ENCODE data around the gene C19orf33. TPM values are rescaled to one million over a fixed set of nuclear protein-coding genes. Genes with fewer than 3 reads are reported as not detected.
"Not testable (repeated sequence)": the region's sequence is repeated elsewhere in the genome, so short reads cannot be mapped to it uniquely, and the experiment has no call there.

The C19orf33 gene
- total RNA-seq, 2 donors from 2014 or later: 0.87 TPM; not detected in 1

DNA sequence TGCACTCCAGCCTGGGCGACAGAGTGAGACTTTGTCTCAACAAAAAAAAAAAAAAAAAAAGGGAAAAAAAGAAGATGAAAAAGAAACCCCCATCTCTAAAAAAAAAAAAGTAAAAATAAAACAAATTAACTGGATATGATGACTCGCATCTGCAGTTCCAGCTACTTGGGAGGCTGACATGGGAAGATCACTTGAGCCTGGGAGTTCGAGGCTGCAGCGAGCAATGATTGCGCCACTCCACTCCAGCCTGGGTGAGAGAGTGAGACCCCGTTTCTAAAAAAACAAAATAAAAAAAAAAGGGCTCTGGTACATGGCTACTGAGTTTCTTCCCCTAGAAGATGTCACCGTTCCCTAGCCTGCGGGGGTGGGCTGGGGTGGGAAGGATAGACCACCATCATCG is 29.2 kb downstream of the C19orf33 start:
- H3K4me3 Mint-ChIP-seq: no peak overlapping the region
- H3K9me3 Mint-ChIP-seq: no peaks in the 10 kb centered on the region
- H3K27ac Mint-ChIP-seq: no peak overlapping the region
- H3K27me3 Mint-ChIP-seq: no peaks in the 10 kb centered on the region
- H3K36me3 Mint-ChIP-seq (ENCODE audit: low read depth): peaks cover 15% of the 10 kb centered on the region
- ATAC-seq (replicated peaks): no peak
- H3K4me1 Mint-ChIP-seq: no peaks in the 10 kb centered on the region

DNA sequence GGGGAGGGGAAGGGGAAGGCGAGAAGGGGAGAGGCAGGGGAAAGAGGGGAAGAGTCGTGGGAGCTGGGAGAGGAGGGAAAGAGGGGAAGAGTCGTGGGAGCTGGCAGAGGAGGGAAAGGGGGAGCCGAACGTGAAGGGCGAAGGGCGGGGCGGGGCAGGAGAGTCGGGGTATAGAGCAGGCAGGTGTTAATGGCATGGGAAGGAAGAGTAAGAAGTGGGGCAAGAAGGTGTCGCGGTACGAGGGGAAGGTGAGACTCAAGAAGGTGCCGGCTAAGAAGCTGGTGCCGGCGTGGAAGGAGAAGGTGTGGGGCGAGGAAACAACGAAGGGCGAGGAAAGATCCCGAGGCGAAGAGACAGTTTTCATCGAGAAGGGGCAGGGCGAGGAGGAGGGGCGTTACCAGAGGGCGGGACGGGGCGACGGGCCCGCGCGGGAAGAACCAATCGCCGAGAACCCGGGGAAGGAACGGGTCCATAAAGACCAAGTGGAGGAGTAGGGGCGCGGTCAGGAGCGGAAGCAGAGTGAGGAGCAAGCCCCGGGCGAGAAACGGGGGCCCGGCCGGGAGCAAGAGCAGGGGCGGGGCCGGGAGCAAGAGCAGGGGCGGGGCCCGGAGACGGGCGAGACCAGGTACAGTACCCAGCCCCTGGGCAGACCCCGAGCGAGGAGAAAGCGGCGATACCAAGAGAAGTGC is 32.0 kb downstream of the C19orf33 start:
- Mint-ChIP-seq H3K36me3 (ENCODE audit: low read depth) (peaks cover 4% of the 10 kb centered on the region), H3K4me1 (no peaks in the 10 kb centered on the region), H3K9me3 (no peaks in the 10 kb centered on the region), H3K27ac (peak overlapping the region; percentile 88), H3K27me3 (no peaks in the 10 kb centered on the region), H3K4me3 (peak overlapping the region; percentile 89)
- peak; percentile 81 for ATAC-seq (replicated peaks)

DNA sequence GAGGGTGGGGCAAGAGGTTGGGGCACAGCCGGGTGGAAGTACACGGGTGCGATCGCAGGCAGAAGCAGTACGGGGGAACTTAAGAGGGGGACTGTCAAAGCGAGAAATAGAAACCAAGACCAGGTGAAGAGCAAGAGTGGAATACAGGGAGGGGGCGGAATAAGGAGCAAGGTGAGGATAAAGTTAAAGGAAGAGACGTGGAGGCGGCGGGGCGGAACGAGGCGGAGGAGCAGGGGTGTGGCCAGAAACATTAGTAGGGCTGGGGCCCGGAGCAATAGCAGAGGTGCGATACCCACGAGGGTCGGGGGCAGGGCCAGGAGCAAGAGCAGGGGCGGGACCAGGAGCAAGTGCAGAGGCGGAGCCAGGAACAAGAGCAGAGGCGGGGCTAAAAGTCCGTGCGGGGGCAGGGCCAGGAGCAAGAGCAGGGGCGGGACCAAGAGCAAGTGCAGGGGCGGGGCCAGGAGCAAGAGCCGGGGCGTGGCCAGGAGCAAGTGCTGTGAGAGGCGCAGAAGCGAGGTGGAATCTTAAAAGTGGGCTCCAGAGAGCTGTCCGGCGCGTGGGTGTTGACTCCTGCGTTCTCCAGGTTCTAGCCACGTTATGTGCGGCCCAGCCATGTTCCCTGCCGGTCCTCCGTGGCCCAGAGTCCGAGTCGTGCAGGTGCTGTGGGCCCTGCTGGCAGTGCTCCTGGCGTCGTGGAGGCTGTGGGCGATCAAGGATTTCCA is 32.7 kb downstream of the C19orf33 start:
- Mint-ChIP-seq H3K27me3 (no peaks in the 10 kb centered on the region), H3K36me3 (ENCODE audit: low read depth) (peaks cover 4% of the 10 kb centered on the region), H3K27ac (peak overlapping the region; percentile 88), H3K4me1 (no peaks in the 10 kb centered on the region), H3K4me3 (peak overlapping the region; percentile 89), H3K9me3 (no peaks in the 10 kb centered on the region)
- ATAC-seq (replicated peaks): peak; percentile 68

DNA sequence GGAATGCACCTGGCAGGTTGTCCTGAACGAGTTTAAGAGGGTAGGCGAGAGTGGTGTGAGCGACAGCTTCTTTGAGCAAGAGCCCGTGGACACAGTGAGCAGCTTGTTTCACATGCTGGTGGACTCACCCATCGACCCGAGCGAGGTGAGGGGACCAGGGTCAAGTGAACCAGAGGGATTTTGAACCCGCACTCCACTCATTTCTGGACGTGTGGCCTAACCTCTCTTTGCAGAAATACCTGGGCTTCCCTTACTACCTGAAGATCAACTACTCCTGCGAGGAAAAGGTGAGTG is 33.3 kb downstream of the C19orf33 start:
- H3K36me3 Mint-ChIP-seq (ENCODE audit: low read depth): peaks cover 4% of the 10 kb centered on the region
- peak overlapping the region; percentile 88 for H3K27ac Mint-ChIP-seq
- no peak for ATAC-seq (replicated peaks)
- no peaks in the 10 kb centered on the region for H3K27me3 Mint-ChIP-seq
- peak overlapping the region; percentile 89 for H3K4me3 Mint-ChIP-seq
- H3K9me3 Mint-ChIP-seq: no peaks in the 10 kb centered on the region
- H3K4me1 Mint-ChIP-seq: no peaks in the 10 kb centered on the region

GRCh38 chr19:38339011-38339410 is 35.0 kb downstream of the C19orf33 start:
- peak overlapping the region; percentile 25 for H3K4me3 Mint-ChIP-seq
- not testable (repeated sequence) for H3K27me3 Mint-ChIP-seq, H3K4me1 Mint-ChIP-seq

DNA sequence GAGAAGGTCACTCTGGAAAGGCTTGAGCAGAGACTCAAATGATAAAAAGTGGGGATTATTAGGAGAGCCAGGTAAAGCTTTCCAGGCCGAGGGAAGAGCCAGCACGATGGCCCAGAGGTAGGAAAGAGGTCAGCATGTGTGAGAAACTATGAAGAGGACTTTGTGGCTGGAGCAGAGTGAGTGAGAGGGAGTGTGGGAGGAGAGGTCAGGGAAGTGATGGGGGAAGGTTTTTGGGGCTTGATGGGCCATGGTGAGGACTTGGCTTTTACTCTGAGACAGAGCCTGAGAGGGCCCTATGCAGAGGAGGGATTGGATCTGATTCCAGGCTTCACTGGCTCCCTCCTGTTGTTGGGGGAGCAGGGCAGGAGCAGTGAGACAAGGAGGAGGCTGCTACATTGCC is 36.9 kb downstream of the C19orf33 start:
- no peak for ATAC-seq (replicated peaks)
- Mint-ChIP-seq H3K27me3 (no peaks in the 10 kb centered on the region), H3K4me1 (no peaks in the 10 kb centered on the region), H3K36me3 (ENCODE audit: low read depth) (peaks cover 4% of the 10 kb centered on the region), H3K27ac (no peak overlapping the region), H3K4me3 (no peak overlapping the region), H3K9me3 (no peaks in the 10 kb centered on the region)

More at GRCh38 chr19:38339011-38339410, 35.0 kb downstream of the C19orf33 start:
- H3K36me3 Mint-ChIP-seq (ENCODE audit: low read depth); H3K27ac Mint-ChIP-seq; ATAC-seq (replicated peaks); H3K9me3 Mint-ChIP-seq: not testable (repeated sequence)

DNA sequence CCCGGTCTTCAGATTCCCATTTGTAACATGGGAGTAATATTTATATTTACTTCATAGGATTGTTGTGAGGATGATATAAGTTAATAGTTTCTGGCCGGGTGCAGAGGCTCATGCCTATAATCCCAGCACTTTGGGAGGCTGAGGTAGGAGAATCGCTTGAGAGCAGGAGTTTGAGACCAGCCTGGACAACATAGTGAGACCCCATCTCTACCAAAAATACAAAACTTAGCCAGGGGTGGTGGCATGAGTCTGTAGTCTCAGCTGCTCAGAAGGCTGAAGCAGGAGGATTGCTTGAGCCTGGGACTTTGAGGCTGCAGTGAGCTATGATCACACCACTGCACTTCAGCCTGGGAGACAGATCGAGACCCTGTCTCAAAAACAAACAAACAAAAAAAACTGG is 42.8 kb downstream of the C19orf33 start:
- Mint-ChIP-seq H3K4me1 (no peaks in the 10 kb centered on the region), H3K9me3 (no peaks in the 10 kb centered on the region)
- ATAC-seq (replicated peaks): no peak

GRCh38 chr19:38350883-38351282 is 46.8 kb downstream of the C19orf33 start:
- no peak for ATAC-seq (replicated peaks)
- Mint-ChIP-seq H3K27ac (no peak overlapping the region), H3K9me3 (no peaks in the 10 kb centered on the region), H3K4me3 (no peak overlapping the region), H3K36me3 (ENCODE audit: low read depth) (no peaks in the 10 kb centered on the region), H3K4me1 (no peaks in the 10 kb centered on the region), H3K27me3 (no peaks in the 10 kb centered on the region)

More for the DNA sequence above, 42.8 kb downstream of the C19orf33 start:
- Mint-ChIP-seq H3K27me3 (no peaks in the 10 kb centered on the region), H3K4me3 (no peak overlapping the region), H3K36me3 (ENCODE audit: low read depth) (no peaks in the 10 kb centered on the region), H3K27ac (no peak overlapping the region)

DNA sequence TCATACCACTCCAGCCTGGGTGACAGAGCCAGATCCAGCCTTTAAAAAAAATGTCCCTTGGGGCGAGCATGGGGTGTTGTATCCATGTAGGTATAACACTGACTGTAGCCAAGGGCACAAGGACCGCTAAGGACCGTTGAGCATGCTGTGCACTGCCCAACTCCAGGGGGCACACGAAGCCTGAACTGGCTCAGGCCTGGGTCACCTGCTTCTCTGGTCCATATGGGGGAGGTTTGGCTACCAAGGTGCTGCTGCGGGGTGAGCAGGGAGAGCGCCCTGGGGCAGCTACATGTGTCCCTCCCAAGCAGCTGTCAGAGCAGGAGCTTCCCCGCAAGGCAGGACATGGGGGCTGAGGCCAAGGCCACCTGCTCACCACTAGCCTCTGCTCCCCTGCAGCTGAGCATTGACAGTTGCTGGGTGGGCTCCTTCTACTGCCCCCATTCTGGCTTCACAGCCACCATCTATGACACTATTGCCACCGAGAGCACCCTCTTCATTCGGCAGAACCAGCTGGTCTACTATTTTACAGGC is 47.9 kb downstream of the C19orf33 start:
- H3K27ac Mint-ChIP-seq: no peak overlapping the region
- no peak overlapping the region for H3K4me3 Mint-ChIP-seq
- H3K9me3 Mint-ChIP-seq: no peaks in the 10 kb centered on the region
- no peak for ATAC-seq (replicated peaks)
- H3K4me1 Mint-ChIP-seq: no peaks in the 10 kb centered on the region
- H3K27me3 Mint-ChIP-seq: no peaks in the 10 kb centered on the region
- H3K36me3 Mint-ChIP-seq (ENCODE audit: low read depth): no peaks in the 10 kb centered on the region

DNA sequence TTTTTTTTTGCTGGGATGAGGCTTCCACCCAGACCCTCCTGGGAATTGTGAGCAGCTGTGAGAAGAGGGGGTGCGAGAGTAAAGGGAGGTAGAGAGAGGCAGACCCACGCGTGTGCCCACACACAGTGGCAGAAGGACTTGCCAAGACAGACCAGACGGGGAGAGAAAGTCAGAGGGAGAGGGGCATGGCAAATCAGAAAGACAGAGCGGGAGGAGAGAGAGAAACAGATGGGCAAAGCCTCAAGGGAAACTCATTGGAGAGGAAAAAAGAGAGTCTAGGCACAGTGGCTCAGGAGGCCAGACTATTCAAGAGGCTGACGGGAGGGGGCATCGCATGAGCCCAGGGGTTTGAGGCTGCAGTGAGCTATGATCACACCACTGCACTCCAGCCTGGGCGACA is 48.6 kb downstream of the C19orf33 start:
- H3K4me1 Mint-ChIP-seq: no peaks in the 10 kb centered on the region
- no peaks in the 10 kb centered on the region for H3K36me3 Mint-ChIP-seq (ENCODE audit: low read depth)
- no peak for ATAC-seq (replicated peaks)
- H3K27me3 Mint-ChIP-seq: no peaks in the 10 kb centered on the region
- H3K9me3 Mint-ChIP-seq: no peaks in the 10 kb centered on the region
- H3K27ac Mint-ChIP-seq: no peak overlapping the region
- H3K4me3 Mint-ChIP-seq: no peak overlapping the region

Other genes starting within 250 kb of the C19orf33 start
- 1 to 10 TPM in 1 of 2 donors, not detected in 1; 1.1 TPM for gene DPF1, start 80.0 kb upstream of the C19orf33 start, total RNA-seq
- not detected for gene PPP1R14A, start 47.9 kb upstream of the C19orf33 start, total RNA-seq
- gene SPINT2, start 39.7 kb upstream of the C19orf33 start, total RNA-seq: 10 to 100 TPM; 21.3 to 56.6 TPM
- gene YIF1B, start 11.7 kb downstream of the C19orf33 start, total RNA-seq: 10 to 100 TPM; 77.2 to 84.3 TPM
- gene KCNK6, start 15.6 kb downstream of the C19orf33 start, total RNA-seq: 10 to 100 TPM; 13.7 to 19.4 TPM
- gene CATSPERG, start 31.6 kb downstream of the C19orf33 start, total RNA-seq: 10 to 100 TPM in 1 of 2 donors, 1 to 10 TPM in 1; 5.0 to 15.2 TPM
- 100 to 1,000 TPM; 166 to 242 TPM for gene PSMD8, start 70.3 kb downstream of the C19orf33 start, total RNA-seq
- under 1 TPM in 1 of 2 donors, not detected in 1; 0.95 TPM for gene GGN, start 83.8 kb downstream of the C19orf33 start, total RNA-seq
- gene SPRED3, start 84.4 kb downstream of the C19orf33 start, total RNA-seq: 10 to 100 TPM in 1 of 2 donors, 1 to 10 TPM in 1; 1.8 to 14.4 TPM
- gene FAM98C, start 98.8 kb downstream of the C19orf33 start, total RNA-seq: 10 to 100 TPM; 26.1 to 63.0 TPM
- 10 to 100 TPM; 21.8 to 39.4 TPM for gene RASGRP4, start 122.0 kb downstream of the C19orf33 start, total RNA-seq
- 10 to 100 TPM; 13.2 to 41.5 TPM for gene RYR1, start 129.4 kb downstream of the C19orf33 start, total RNA-seq